HG02938 (cell line): Measurements from ENCODE around the gene CBFA2T2.
"Not testable (repeated sequence)": the region's sequence is repeated elsewhere in the genome, so short reads cannot be mapped to it uniquely, and the experiment has no call there.

ENCODE experiments used
- ATAC-seq: cut with Tn5 transposase; IDR thresholded peaks from one replicate; pipeline ENCODE4 v1.9.1; 2021; ENCODE audit warnings: mild to moderate bottlenecking, moderate library complexity; ENCODE audit not compliant: unreplicated experiment

CBFA2T2 gene

GRCh38 chr20:33501000-33501399 lies 11.1 kb downstream of the CBFA2T2 start:
- ATAC-seq, result no peak

GRCh38 chr20:33503564-33503963 lies 13.7 kb downstream of the CBFA2T2 start:
- no peak for ATAC-seq

GRCh38 chr20:33506576-33506975 lies 16.7 kb downstream of the CBFA2T2 start:
- no peak for ATAC-seq

- ATAC-seq, result no peak
Measured at GRCh38 chr20:33507461-33507860, 17.6 kb downstream of the CBFA2T2 start.

GRCh38 chr20:33508015-33508414 lies 18.1 kb downstream of the CBFA2T2 start:
- not testable (repeated sequence) for ATAC-seq

- ATAC-seq, result not testable (repeated sequence)
Measured at GRCh38 chr20:33509057-33509456, 19.2 kb downstream of the CBFA2T2 start.

GRCh38 chr20:33511876-33512275 lies 22.0 kb downstream of the CBFA2T2 start:
- ATAC-seq, result not testable (repeated sequence)

GRCh38 chr20:33515569-33516216 lies 25.8 kb downstream of the CBFA2T2 start:
- no peak for ATAC-seq

GRCh38 chr20:33516882-33517281 lies 27.0 kb downstream of the CBFA2T2 start:
- ATAC-seq, result no peak

GRCh38 chr20:33518071-33518470 lies 28.2 kb downstream of the CBFA2T2 start:
- no peak for ATAC-seq

GRCh38 chr20:33521461-33521860 lies 31.6 kb downstream of the CBFA2T2 start:
- ATAC-seq, result no peak

GRCh38 chr20:33522256-33522820 lies 32.4 kb downstream of the CBFA2T2 start:
- no peak for ATAC-seq

- ATAC-seq, result no peak
Measured at GRCh38 chr20:33524261-33524660, 34.4 kb downstream of the CBFA2T2 start.

- no peak for ATAC-seq
Measured at GRCh38 chr20:33526769-33527168, 36.9 kb downstream of the CBFA2T2 start.

- ATAC-seq, result no peak
Measured at GRCh38 chr20:33531047-33531877, 41.4 kb downstream of the CBFA2T2 start.

- ATAC-seq, result no peak
Measured at GRCh38 chr20:33531885-33532284, 42.0 kb downstream of the CBFA2T2 start.

- ATAC-seq, result no peak
Measured at GRCh38 chr20:33532753-33533459, 43.0 kb downstream of the CBFA2T2 start.

- ATAC-seq, result not testable (repeated sequence)
Measured at GRCh38 chr20:33535717-33536116, 45.8 kb downstream of the CBFA2T2 start.

GRCh38 chr20:33537608-33538007 lies 47.7 kb downstream of the CBFA2T2 start:
- ATAC-seq, result no peak

GRCh38 chr20:33539129-33539528 lies 49.2 kb downstream of the CBFA2T2 start:
- no peak for ATAC-seq

- no peak for ATAC-seq
Measured at GRCh38 chr20:33540427-33540826, 50.5 kb downstream of the CBFA2T2 start.
